NCI-H2107 treated with DMSO at 0.1 percent for 48 hours (cell line): ENCODE results near the gene SLC25A39.
"Not testable (repeated sequence)": the region's sequence is repeated elsewhere in the genome, so short reads cannot be mapped to it uniquely, and the experiment has no call there.

ENCODE experiments used
- DNase-seq: peaks from one replicate; lab custom pipeline; 2025; ENCODE audit not compliant: unreplicated experiment; lab: John Stamatoyannopoulos, UW

SLC25A39 gene

GRCh38 chr17:44354582-44355561 lies 30.2 kb upstream of the SLC25A39 start:
- no peak for DNase-seq

- DNase-seq, result no peak
Measured at GRCh38 chr17:44353672-44354331, 29.2 kb upstream of the SLC25A39 start.

GRCh38 chr17:44352828-44353671 lies 28.4 kb upstream of the SLC25A39 start:
- DNase-seq, result no peak

GRCh38 chr17:44351961-44352827 lies 27.6 kb upstream of the SLC25A39 start:
- DNase-seq, result no peak

- no peak for DNase-seq
Measured at GRCh38 chr17:44351464-44351863, 26.8 kb upstream of the SLC25A39 start.

- no peak for DNase-seq
Measured at GRCh38 chr17:44350733-44351226, 26.2 kb upstream of the SLC25A39 start.

- DNase-seq, result no peak
Measured at GRCh38 chr17:44349553-44350070, 25.0 kb upstream of the SLC25A39 start.

GRCh38 chr17:44348988-44349364 lies 24.4 kb upstream of the SLC25A39 start:
- DNase-seq, result no peak

GRCh38 chr17:44348234-44348987 lies 23.8 kb upstream of the SLC25A39 start:
- DNase-seq, result no peak

GRCh38 chr17:44347206-44348055 lies 22.8 kb upstream of the SLC25A39 start:
- not testable (repeated sequence) for DNase-seq

GRCh38 chr17:44346064-44346844 lies 21.6 kb upstream of the SLC25A39 start:
- DNase-seq, result no peak

- peak; percentile 61 for DNase-seq
Measured at GRCh38 chr17:44345454-44346026, 20.9 kb upstream of the SLC25A39 start.

- peak; percentile 96 for DNase-seq
Measured at GRCh38 chr17:44344939-44345453, 20.4 kb upstream of the SLC25A39 start, which contains the start of gene GRN. Gene GRN, plus strand, starts transcription at chr17:44345302. Its CDS starts 3,863 bp downstream, at chr17:44349165.

- no peak for DNase-seq
Measured at GRCh38 chr17:44343510-44344209, 19.0 kb upstream of the SLC25A39 start.

GRCh38 chr17:44340553-44340952 lies 15.9 kb upstream of the SLC25A39 start:
- not testable (repeated sequence) for DNase-seq

GRCh38 chr17:44338702-44339101 lies 14.1 kb upstream of the SLC25A39 start:
- no peak for DNase-seq
